ENCODE measurements around the gene CCSER1.

CCSER1 gene

GRCh38 chr4:90128961-90129495 is 1.8 kb downstream of the CCSER1 start:
- no peak for DNase-seq (ENCODE audit: low read depth in 2 of 2)

GRCh38 chr4:90130076-90130475 is 2.9 kb downstream of the CCSER1 start:
- no peak for DNase-seq (ENCODE audit: low read depth in 2 of 2)

- no peak for DNase-seq (ENCODE audit: low read depth in 2 of 2)
These were observed 10.4 kb downstream of the CCSER1 start for GRCh38 chr4:90137555-90137954.

- DNase-seq (ENCODE audit: low read depth in 2 of 2) = no peak
These were observed 14.9 kb downstream of the CCSER1 start for GRCh38 chr4:90142081-90142480.

GRCh38 chr4:90145319-90145718 is 18.1 kb downstream of the CCSER1 start:
- no peak for DNase-seq (ENCODE audit: low read depth in 2 of 2)

- no peak for DNase-seq (ENCODE audit: low read depth in 2 of 2)
These were observed 19.1 kb downstream of the CCSER1 start for GRCh38 chr4:90146306-90146705.

GRCh38 chr4:90148574-90149148 is 21.5 kb downstream of the CCSER1 start:
- DNase-seq (ENCODE audit: low read depth in 2 of 2) = no peak

GRCh38 chr4:90152024-90152423 is 24.8 kb downstream of the CCSER1 start:
- DNase-seq (ENCODE audit: low read depth in 2 of 2) = no peak

- no peak for DNase-seq (ENCODE audit: low read depth in 2 of 2)
These were observed 32.0 kb downstream of the CCSER1 start for GRCh38 chr4:90159193-90159592.

- no peak for DNase-seq (ENCODE audit: low read depth in 2 of 2)
These were observed 32.9 kb downstream of the CCSER1 start for GRCh38 chr4:90160044-90160443.

GRCh38 chr4:90162566-90162965 is 35.4 kb downstream of the CCSER1 start:
- no peak for DNase-seq (ENCODE audit: low read depth in 2 of 2)

GRCh38 chr4:90163872-90164271 is 36.7 kb downstream of the CCSER1 start:
- DNase-seq (ENCODE audit: low read depth in 2 of 2) = no peak

- DNase-seq (ENCODE audit: low read depth in 2 of 2) = no peak
These were observed 38.7 kb downstream of the CCSER1 start for GRCh38 chr4:90165883-90166282.

- no peak for DNase-seq (ENCODE audit: low read depth in 2 of 2)
These were observed 44.3 kb downstream of the CCSER1 start for GRCh38 chr4:90171491-90171890.

- DNase-seq (ENCODE audit: low read depth in 2 of 2) = no peak
These were observed 47.4 kb downstream of the CCSER1 start for GRCh38 chr4:90174621-90175023.

- DNase-seq (ENCODE audit: low read depth in 2 of 2) = no peak
These were observed 54.5 kb downstream of the CCSER1 start for GRCh38 chr4:90181644-90182043.

GRCh38 chr4:90183254-90183653 is 56.1 kb downstream of the CCSER1 start:
- DNase-seq (ENCODE audit: low read depth in 2 of 2) = no peak

- no peak for DNase-seq (ENCODE audit: low read depth in 2 of 2)
These were observed 57.4 kb downstream of the CCSER1 start for GRCh38 chr4:90184560-90184959.

- DNase-seq (ENCODE audit: low read depth in 2 of 2) = no peak
These were observed 58.2 kb downstream of the CCSER1 start for GRCh38 chr4:90185416-90185815.

GRCh38 chr4:90186229-90186628 is 59.0 kb downstream of the CCSER1 start:
- DNase-seq (ENCODE audit: low read depth in 2 of 2) = no peak

GRCh38 chr4:90187148-90187884 is 60.1 kb downstream of the CCSER1 start:
- DNase-seq (ENCODE audit: low read depth in 2 of 2) = no peak

GRCh38 chr4:90189178-90189577 is 62.0 kb downstream of the CCSER1 start:
- no peak for DNase-seq (ENCODE audit: low read depth in 2 of 2)

- no peak for DNase-seq (ENCODE audit: low read depth in 2 of 2)
These were observed 62.8 kb downstream of the CCSER1 start for GRCh38 chr4:90189946-90190345.

Data from stimulated activated CD8-positive, alpha-beta memory T cell treated with anti-CD3 and anti-CD28 coated beads, Interleukin-7, amount 100 ng/mL, for 1 hour (primary cell).